Uterus (tissue), 4 donors: ENCODE measurements around the gene NCLN. TPM values are rescaled to one million over a fixed set of nuclear protein-coding genes. Genes with fewer than 3 reads are reported as not detected.

ENCODE experiments used
- DNase-seq, 2 donors: peaks; one replicate each; pipeline ENCODE4 v3.0.0-alpha.2; 2019 to 2020
- H3K27ac ChIP-seq, 2 donors: fragments of 200-600 bp; sonication (generic); 1 replicate in 1 of 2; 2 replicates in 1 of 2; pipeline ENCODE4 v1.5.1; 2016 to 2018
- H3K27me3 ChIP-seq, 2 donors: fragments of 200-600 bp; sonication (generic); one replicate each; pipeline ENCODE4 v1.5.1; 2018 to 2019; ENCODE audit warnings: control low read depth in 1 of 2
- H3K36me3 ChIP-seq, 2 donors: fragments of 200-600 bp; sonication (generic); one replicate each; pipeline ENCODE4 v1.5.1; 2019; ENCODE audit warnings: control low read depth in 1 of 2
- H3K4me1 ChIP-seq, 2 donors: fragments of 200-600 bp; sonication (generic); one replicate each; pipeline ENCODE4 v1.5.1; 2018 to 2019; ENCODE audit warnings: control low read depth in 1 of 2
- H3K4me3 ChIP-seq, 2 donors: fragments of 200-600 bp; sonication (generic); 1 replicate in 1 of 2; 2 replicates in 1 of 2; pipeline ENCODE4 v1.5.1; 2018 to 2019; ENCODE audit warnings: mild to moderate bottlenecking in 1 of 2
- H3K9me3 ChIP-seq, 2 donors: fragments of 200-600 bp; sonication (generic); one replicate each; pipeline ENCODE4 v1.5.1; 2019; ENCODE audit warnings: control low read depth in 1 of 2
- CTCF ChIP-seq, 4 experiments: fragments of 200-600 bp in 2 of 4; fragments of 450-650 bp in 2 of 4; sonication (generic) in 2 of 4; IDR thresholded peaks; one replicate each; pipeline ENCODE4 v1.5.1; 2016 to 2019; ENCODE audit warnings: antibody characterized with exemption in 4 of 4, mild to moderate bottlenecking in 2 of 4, moderate library complexity in 1 of 4
- POLR2A ChIP-seq, 2 donors: fragments of 450-650 bp; IDR thresholded peaks; one replicate each; pipeline ENCODE4 v1.6.1; 2016; ENCODE audit warnings: antibody characterized with exemption in 2 of 2, mild to moderate bottlenecking in 1 of 2, moderate library complexity in 1 of 2
- intact Hi-C: fragments of 100-400 bp; cut with DNase I; formaldehyde crosslinking; loops from one replicate; pipeline ENCODE4 v1.15.1; 2023; ENCODE audit warnings: low total_unique reads
- total RNA-seq, 4 donors: library from RNA; depleted of rRNA in 3 of 4; stranded (reverse); fragments of >200 nt in 3 of 4; gene quantifications; one replicate each; pipeline versions ENCODE4 v1.1.0 to v1.2.4, GENCODE V29; 2014 to 2023
- donor health status: DM: yes; HTN: yes; CAD: no.

The NCLN gene
- total RNA-seq, 4 donors from 2014 or later: 19.2 to 37.3 (median 28.2) TPM

DNA sequence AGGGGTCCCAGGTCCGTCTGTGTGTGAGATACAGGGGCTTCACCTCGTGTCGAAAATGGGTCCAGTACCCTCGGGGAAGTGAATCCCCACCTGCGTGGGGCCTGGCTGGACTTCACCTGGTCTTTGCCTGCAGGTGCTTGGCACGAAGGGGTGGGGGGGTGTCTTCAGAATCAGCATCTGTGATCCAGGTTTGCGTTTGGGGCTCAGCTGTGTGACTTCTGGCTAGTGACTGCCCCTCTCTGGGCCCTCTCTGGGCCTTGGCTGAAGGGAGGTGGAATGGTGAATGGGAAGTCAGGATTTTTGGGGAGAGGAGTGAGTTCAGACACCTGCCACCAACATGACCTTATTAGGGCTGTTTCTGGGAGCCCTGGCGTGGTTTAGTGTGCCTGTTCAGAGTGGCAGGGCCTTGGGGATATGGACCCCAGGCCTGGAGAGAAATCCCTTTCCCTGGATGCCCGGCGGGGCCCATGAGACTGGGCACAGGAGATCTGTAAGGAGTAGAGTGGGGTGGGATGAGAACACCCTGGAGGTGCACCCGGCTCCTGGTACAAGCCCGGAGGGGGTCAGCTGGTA, 41.4 kb downstream of the NCLN start:
- no peaks in the 10 kb centered on the region for H3K36me3 ChIP-seq
- intact Hi-C loops: no loop called here
- H3K27me3 ChIP-seq: peaks cover 6 to 11% of the 10 kb centered on the region in 2 donors
- no peak overlapping the region for H3K4me3 ChIP-seq
- H3K4me1 ChIP-seq: no peaks in the 10 kb centered on the region
- H3K27ac ChIP-seq: no peak overlapping the region
- no peak for TF ChIP-seq POLR2A (IDR thresholded peaks at IDR 0.05)
- no peak for TF ChIP-seq CTCF (IDR thresholded peaks at IDR 0.05)
- no peak for DNase-seq
- H3K9me3 ChIP-seq: no peaks in the 10 kb centered on the region

- intact Hi-C loops: no loop called here
- Histone ChIP-seq H3K27ac (no peak overlapping the region), H3K27me3 (peaks cover 6 to 11% of the 10 kb centered on the region in 2 donors), H3K9me3 (no peaks in the 10 kb centered on the region), H3K36me3 (no peaks in the 10 kb centered on the region), H3K4me3 (no peak overlapping the region), H3K4me1 (no peaks in the 10 kb centered on the region)
- DNase-seq: no peak
- TF ChIP-seq CTCF (IDR thresholded peaks at IDR 0.05): no peak
- TF ChIP-seq POLR2A (IDR thresholded peaks at IDR 0.05): no peak
Observed at GRCh38 chr19:3229346-3229743, 43.6 kb downstream of the NCLN start.

- intact Hi-C loops: no loop called here
- no peaks in the 10 kb centered on the region for H3K36me3 ChIP-seq
Observed at GRCh38 chr19:3229888-3230496, 44.3 kb downstream of the NCLN start.

GRCh38 chr19:3231288-3231687, 45.6 kb downstream of the NCLN start:
- TF ChIP-seq CTCF (IDR thresholded peaks at IDR 0.05) (no peak), POLR2A (IDR thresholded peaks at IDR 0.05) (no peak)
- no peaks in the 10 kb centered on the region for H3K4me1 ChIP-seq
- H3K4me3 ChIP-seq: no peak overlapping the region
- H3K9me3 ChIP-seq: no peaks in the 10 kb centered on the region
- H3K27me3 ChIP-seq: no peaks in the 10 kb centered on the region
- DNase-seq: no peak
- H3K36me3 ChIP-seq: no peaks in the 10 kb centered on the region
- intact Hi-C loops: no loop called here
- H3K27ac ChIP-seq: no peak overlapping the region

More at GRCh38 chr19:3229888-3230496, 44.3 kb downstream of the NCLN start:
- TF ChIP-seq POLR2A (IDR thresholded peaks at IDR 0.05) (no peak), CTCF (IDR thresholded peaks at IDR 0.05) (no peak)
- Histone ChIP-seq H3K4me1 (no peaks in the 10 kb centered on the region), H3K4me3 (no peak overlapping the region), H3K9me3 (no peaks in the 10 kb centered on the region), H3K27me3 (peaks cover 6 to 7% of the 10 kb centered on the region in 2 donors), H3K27ac (no peak overlapping the region)
- no peak for DNase-seq

- no peak for TF ChIP-seq POLR2A (IDR thresholded peaks at IDR 0.05)
- TF ChIP-seq CTCF (IDR thresholded peaks at IDR 0.05): no peak
- intact Hi-C loops: no loop called here
- Histone ChIP-seq H3K4me1 (no peaks in the 10 kb centered on the region), H3K36me3 (no peaks in the 10 kb centered on the region), H3K27me3 (no peaks in the 10 kb centered on the region), H3K9me3 (no peaks in the 10 kb centered on the region), H3K4me3 (no peak overlapping the region), H3K27ac (no peak overlapping the region)
- DNase-seq: no peak
Observed at GRCh38 chr19:3233116-3233515, 47.4 kb downstream of the NCLN start.
